ENCODE measurements around the gene PNISR.

The PNISR gene

DNA sequence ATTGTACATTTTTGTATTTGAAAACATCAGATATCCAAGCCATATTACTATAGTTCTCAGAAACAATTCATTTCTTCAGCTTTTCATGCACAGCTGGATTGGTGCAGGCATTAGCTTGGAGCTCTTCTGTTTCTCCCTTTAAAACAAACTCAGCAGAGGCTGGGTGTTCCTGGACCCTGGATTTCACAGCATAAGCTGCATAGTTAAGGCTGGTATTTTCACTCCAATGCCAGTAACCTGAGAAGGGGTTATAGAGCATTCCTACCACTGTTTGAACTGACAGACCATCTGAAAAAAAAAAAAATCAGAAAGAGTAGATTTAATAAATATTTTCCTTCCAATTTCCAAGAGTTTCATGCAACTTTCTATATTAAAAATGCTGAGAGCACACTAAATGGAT is 55.6 kb downstream of the PNISR start:
- TF ChIP-seq, protein P1, sequence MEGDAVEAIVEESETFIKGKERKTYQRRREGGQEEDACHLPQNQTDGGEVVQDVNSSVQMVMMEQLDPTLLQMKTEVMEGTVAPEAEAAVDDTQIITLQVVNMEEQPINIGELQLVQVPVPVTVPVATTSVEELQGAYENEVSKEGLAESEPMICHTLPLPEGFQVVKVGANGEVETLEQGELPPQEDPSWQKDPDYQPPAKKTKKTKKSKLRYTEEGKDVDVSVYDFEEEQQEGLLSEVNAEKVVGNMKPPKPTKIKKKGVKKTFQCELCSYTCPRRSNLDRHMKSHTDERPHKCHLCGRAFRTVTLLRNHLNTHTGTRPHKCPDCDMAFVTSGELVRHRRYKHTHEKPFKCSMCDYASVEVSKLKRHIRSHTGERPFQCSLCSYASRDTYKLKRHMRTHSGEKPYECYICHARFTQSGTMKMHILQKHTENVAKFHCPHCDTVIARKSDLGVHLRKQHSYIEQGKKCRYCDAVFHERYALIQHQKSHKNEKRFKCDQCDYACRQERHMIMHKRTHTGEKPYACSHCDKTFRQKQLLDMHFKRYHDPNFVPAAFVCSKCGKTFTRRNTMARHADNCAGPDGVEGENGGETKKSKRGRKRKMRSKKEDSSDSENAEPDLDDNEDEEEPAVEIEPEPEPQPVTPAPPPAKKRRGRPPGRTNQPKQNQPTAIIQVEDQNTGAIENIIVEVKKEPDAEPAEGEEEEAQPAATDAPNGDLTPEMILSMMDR (IDR thresholded peaks at IDR 0.05; ENCODE audit: low read length): no peak
- no peak for TF ChIP-seq EZH2 (IDR thresholded peaks at IDR 0.05; ENCODE audit: borderline replicate concordance, low read length)
- H3K9ac ChIP-seq (ENCODE audit: low read length): no peak overlapping the region

DNA sequence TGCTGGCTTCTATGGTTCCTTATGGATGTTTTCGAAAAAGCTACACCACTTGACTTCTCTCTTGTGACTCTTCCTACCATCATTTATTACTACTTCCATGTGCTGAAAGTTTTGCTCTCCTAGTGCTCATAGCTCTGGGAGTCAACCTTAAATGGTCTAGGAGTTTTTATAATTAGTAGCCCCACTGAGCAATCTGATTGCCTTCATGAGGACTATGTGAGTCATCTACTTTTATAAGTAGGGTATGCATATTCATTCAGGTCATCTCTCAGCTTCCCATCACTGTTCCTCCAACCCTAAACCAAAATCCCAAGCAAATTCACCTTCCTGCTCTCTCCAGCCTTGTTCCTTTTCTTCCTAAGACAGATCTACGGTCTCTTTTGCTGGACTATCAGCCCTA is 58.3 kb downstream of the PNISR start:
- H4K20me1 ChIP-seq (ENCODE audit: insufficient read depth, low read length): no peaks in the 10 kb centered on the region
- no peaks in the 10 kb centered on the region for H3F3A ChIP-seq (ENCODE audit: insufficient read depth, low read length)
- H3K4me2 ChIP-seq (ENCODE audit: low read length): no peak overlapping the region
- no peak overlapping the region for H2AFZ ChIP-seq (ENCODE audit: low read length)
- no peak overlapping the region for H3K4me3 ChIP-seq (ENCODE audit: low read depth, low read length, poor library complexity, severe bottlenecking)
- H3K79me2 ChIP-seq (ENCODE audit: insufficient read depth, low read length): no peaks in the 10 kb centered on the region
- H3K9me3 ChIP-seq (ENCODE audit: low read length): no peaks in the 10 kb centered on the region
- H3K4me1 ChIP-seq (ENCODE audit: insufficient read depth, low read length, severe bottlenecking): no peaks in the 10 kb centered on the region
- no peaks in the 10 kb centered on the region for H3K36me3 ChIP-seq (ENCODE audit: insufficient read depth, low read length)
- no peak overlapping the region for H3K27ac ChIP-seq (ENCODE audit: low read depth, low read length, poor library complexity, severe bottlenecking)
- no peaks in the 10 kb centered on the region for H3K9me2 ChIP-seq (ENCODE audit: low read depth, low read length)
- no peaks in the 10 kb centered on the region for H3K27me3 ChIP-seq (ENCODE audit: insufficient read depth, low read length)
- no peak overlapping the region for H3K9ac ChIP-seq (ENCODE audit: low read length)
- no peak for TF ChIP-seq EZH2 (IDR thresholded peaks at IDR 0.05; ENCODE audit: borderline replicate concordance, low read length)
- TF ChIP-seq, protein P1 (IDR thresholded peaks at IDR 0.05; ENCODE audit: low read length): no peak

More for the DNA sequence above, 55.6 kb downstream of the PNISR start:
- no peaks in the 10 kb centered on the region for H4K20me1 ChIP-seq (ENCODE audit: insufficient read depth, low read length)
- H3K4me1 ChIP-seq (ENCODE audit: insufficient read depth, low read length, severe bottlenecking): no peaks in the 10 kb centered on the region
- H3K4me3 ChIP-seq (ENCODE audit: low read depth, low read length, poor library complexity, severe bottlenecking): no peak overlapping the region
- no peaks in the 10 kb centered on the region for H3K9me2 ChIP-seq (ENCODE audit: low read depth, low read length)
- no peak overlapping the region for H2AFZ ChIP-seq (ENCODE audit: low read length)
- H3K9me3 ChIP-seq (ENCODE audit: low read length): no peaks in the 10 kb centered on the region
- no peak overlapping the region for H3K27ac ChIP-seq (ENCODE audit: low read depth, low read length, poor library complexity, severe bottlenecking)
- no peaks in the 10 kb centered on the region for H3K36me3 ChIP-seq (ENCODE audit: insufficient read depth, low read length)
- no peaks in the 10 kb centered on the region for H3F3A ChIP-seq (ENCODE audit: insufficient read depth, low read length)
- no peak overlapping the region for H3K4me2 ChIP-seq (ENCODE audit: low read length)
- H3K27me3 ChIP-seq (ENCODE audit: insufficient read depth, low read length): no peaks in the 10 kb centered on the region
- no peaks in the 10 kb centered on the region for H3K79me2 ChIP-seq (ENCODE audit: insufficient read depth, low read length)

DNA sequence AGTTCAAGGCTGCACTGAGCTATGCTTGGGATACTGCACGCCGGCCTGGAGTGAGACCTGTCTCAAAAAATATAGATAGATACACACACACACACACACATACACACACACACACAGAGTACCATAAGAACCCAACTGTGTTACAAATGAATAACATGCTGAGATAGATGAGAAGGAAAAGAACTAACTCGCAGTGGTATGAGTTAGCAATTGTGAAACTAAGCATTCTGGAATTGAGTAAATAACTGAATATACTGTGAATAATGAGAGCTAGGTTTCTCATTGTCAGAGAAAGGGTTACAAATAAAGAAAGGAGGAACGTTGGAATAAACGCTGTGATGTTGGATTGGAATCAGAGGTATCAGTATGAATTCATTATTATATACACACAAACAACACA is 61.1 kb downstream of the PNISR start:
- H3K9me2 ChIP-seq (ENCODE audit: low read depth, low read length): no peaks in the 10 kb centered on the region
- no peaks in the 10 kb centered on the region for H3K79me2 ChIP-seq (ENCODE audit: insufficient read depth, low read length)
- H2AFZ ChIP-seq (ENCODE audit: low read length): no peak overlapping the region
- no peaks in the 10 kb centered on the region for H3K27me3 ChIP-seq (ENCODE audit: insufficient read depth, low read length)
- no peaks in the 10 kb centered on the region for H4K20me1 ChIP-seq (ENCODE audit: insufficient read depth, low read length)
- no peaks in the 10 kb centered on the region for H3K9me3 ChIP-seq (ENCODE audit: low read length)
- no peaks in the 10 kb centered on the region for H3F3A ChIP-seq (ENCODE audit: insufficient read depth, low read length)
- H3K4me3 ChIP-seq (ENCODE audit: low read depth, low read length, poor library complexity, severe bottlenecking): no peak overlapping the region
- no peak overlapping the region for H3K4me2 ChIP-seq (ENCODE audit: low read length)
- H3K36me3 ChIP-seq (ENCODE audit: insufficient read depth, low read length): no peaks in the 10 kb centered on the region
- no peak overlapping the region for H3K9ac ChIP-seq (ENCODE audit: low read length)
- TF ChIP-seq, protein P1 (IDR thresholded peaks at IDR 0.05; ENCODE audit: low read length): no peak
- no peak for TF ChIP-seq EZH2 (IDR thresholded peaks at IDR 0.05; ENCODE audit: borderline replicate concordance, low read length)
- no peak overlapping the region for H3K27ac ChIP-seq (ENCODE audit: low read depth, low read length, poor library complexity, severe bottlenecking)
- no peaks in the 10 kb centered on the region for H3K4me1 ChIP-seq (ENCODE audit: insufficient read depth, low read length, severe bottlenecking)

Measured in OCI-LY1 (cell line).